Loucy (cell line): ENCODE results near the gene DRAXIN.

Experiments
- H2AFZ ChIP-seq: fragments of 200-600 bp; sonication (generic); 2 replicates; pipeline ENCODE4 v1.6.0; 2016; ENCODE audit warnings: antibody characterized with exemption, mild to moderate bottlenecking, low read length, moderate library complexity
- H3F3A ChIP-seq: fragments of 200-600 bp; 2 replicates; pipeline ENCODE4 v1.6.0; 2016; ENCODE audit warnings: antibody characterized with exemption, low read depth, mild to moderate bottlenecking
- H3K27me3 ChIP-seq: fragments of 200-600 bp; sonication (generic); 2 replicates; pipeline ENCODE4 v1.6.1; 2014; ENCODE audit warnings: low read length, mild to moderate bottlenecking; ENCODE audit not compliant: insufficient read depth, poor library complexity, severe bottlenecking
- H3K36me3 ChIP-seq: fragments of 200-600 bp; sonication (generic); 2 replicates; pipeline ENCODE4 v1.6.1; 2016; ENCODE audit warnings: low read length; ENCODE audit not compliant: insufficient read depth
- H3K4me1 ChIP-seq: fragments of 200-600 bp; sonication (generic); 2 replicates; pipeline ENCODE4 v1.5.1; 2014; ENCODE audit warnings: low read length, mild to moderate bottlenecking; ENCODE audit not compliant: insufficient read depth, poor library complexity, severe bottlenecking
- H3K4me2 ChIP-seq: fragments of 200-600 bp; sonication (generic); 2 replicates; pipeline ENCODE4 v1.6.0; 2014; ENCODE audit warnings: antibody characterized with exemption, low read length, low read depth, mild to moderate bottlenecking; ENCODE audit not compliant: poor library complexity, severe bottlenecking
- H3K4me3 ChIP-seq: fragments of 200-600 bp; sonication (generic); 2 replicates; pipeline ENCODE4 v1.5.1; 2014; ENCODE audit warnings: low read length, mild to moderate bottlenecking, mixed read lengths; ENCODE audit not compliant: poor library complexity, severe bottlenecking
- H3K79me2 ChIP-seq: fragments of 200-600 bp; sonication (generic); 2 replicates; pipeline ENCODE4 v1.6.1; 2014; ENCODE audit warnings: low read length; ENCODE audit not compliant: insufficient read depth
- H3K9ac ChIP-seq: fragments of 200-600 bp; sonication (generic); 2 replicates; pipeline ENCODE4 v1.6.0; 2014; ENCODE audit warnings: mild to moderate bottlenecking, low read depth, low read length, moderate library complexity; ENCODE audit not compliant: poor library complexity, severe bottlenecking
- H3K9me2 ChIP-seq: fragments of 200-600 bp; sonication (generic); replicated peaks from 2 replicates; pipeline ENCODE4 v1.6.1; 2016; ENCODE audit warnings: low read depth, low read length, mixed read lengths
- H3K9me3 ChIP-seq: fragments of 200-600 bp; sonication (generic); 2 replicates; pipeline ENCODE4 v1.6.1; 2014; ENCODE audit warnings: mild to moderate bottlenecking, antibody characterized with exemption, low read length, low read depth; ENCODE audit not compliant: insufficient read depth
- H4K20me1 ChIP-seq: fragments of 200-600 bp; sonication (generic); 2 replicates; pipeline ENCODE4 v1.6.0; 2014; ENCODE audit warnings: antibody characterized with exemption, low read length, mild to moderate bottlenecking; ENCODE audit not compliant: insufficient read depth, poor library complexity, severe bottlenecking
- CTCF ChIP-seq: fragments of 200-600 bp; sonication (generic); conservative IDR thresholded peaks from 2 replicates; pipeline ENCODE4 v1.5.1; 2014; ENCODE audit warnings: mild to moderate bottlenecking, antibody characterized with exemption, low read length
- EZH2phosphoT487 ChIP-seq: fragments of 200-600 bp; IDR thresholded peaks from 2 replicates; pipeline ENCODE4 v1.6.1; 2018; ENCODE audit warnings: antibody characterized with exemption, mild to moderate bottlenecking, moderate library complexity, borderline replicate concordance

DRAXIN gene

GRCh38 chr1:11733306-11733705 lies 41.8 kb downstream of the DRAXIN start:
- TF ChIP-seq EZH2phosphoT487 = no peak
- no peak for TF ChIP-seq CTCF

GRCh38 chr1:11735531-11735853 lies 44.0 kb downstream of the DRAXIN start:
- Histone ChIP-seq H2AFZ (no peak overlapping the region), H3F3A (peaks cover 6% of the 10 kb centered on the region; the same call in 1 of the 2 replicates), H3K27me3 (no peaks in the 10 kb centered on the region), H3K9ac (peak overlapping the region; percentile 81), H3K9me2 (no peaks in the 10 kb centered on the region), H3K9me3 (no peaks in the 10 kb centered on the region), H4K20me1 (no peaks in the 10 kb centered on the region), H3K4me1 (peaks cover 70% of the 10 kb centered on the region), H3K79me2 (no peaks in the 10 kb centered on the region), H3K36me3 (no peaks in the 10 kb centered on the region), H3K4me2 (peak overlapping the region; percentile 89), H3K4me3 (peak overlapping the region; percentile 69)
- TF ChIP-seq EZH2phosphoT487 = no peak
- TF ChIP-seq CTCF = no peak

More at GRCh38 chr1:11733306-11733705, 41.8 kb downstream of the DRAXIN start:
- Histone ChIP-seq H3K27me3 (no peaks in the 10 kb centered on the region), H3F3A (peaks cover 5% of the 10 kb centered on the region; the same call in 1 of the 2 replicates), H2AFZ (no peak overlapping the region), H3K9me2 (no peaks in the 10 kb centered on the region), H4K20me1 (no peaks in the 10 kb centered on the region), H3K4me2 (no peak overlapping the region), H3K4me3 (no peak overlapping the region), H3K79me2 (no peaks in the 10 kb centered on the region), H3K9ac (no peak overlapping the region), H3K4me1 (peaks cover 67% of the 10 kb centered on the region), H3K9me3 (no peaks in the 10 kb centered on the region), H3K36me3 (no peaks in the 10 kb centered on the region)

- Histone ChIP-seq H3F3A (peaks cover 8% of the 10 kb centered on the region; the same call in 1 of the 2 replicates), H3K9ac (peak within 1 kb of the TSS; percentile 81), H3K36me3 (no peaks in the 10 kb centered on the region), H3K27me3 (no peaks in the 10 kb centered on the region), H3K4me3 (peak within 1 kb of the TSS; percentile 69), H3K4me1 (peaks cover 70% of the 10 kb centered on the region), H4K20me1 (no peaks in the 10 kb centered on the region), H2AFZ (peak within 1 kb of the TSS; percentile 69), H3K9me3 (no peaks in the 10 kb centered on the region), H3K79me2 (no peaks in the 10 kb centered on the region), H3K4me2 (peak within 1 kb of the TSS; percentile 89), H3K9me2 (no peaks in the 10 kb centered on the region)
- TF ChIP-seq EZH2phosphoT487 = no peak
- TF ChIP-seq CTCF = 0 out of 2 replicates have a peak, but pooled peaks have one; percentile 23
Observed at GRCh38 chr1:11735854-11736745, 44.6 kb downstream of the DRAXIN start, which contains the start of gene AGTRAP. AGTRAP (plus strand) TSS chr1:11736136; CDS start chr1:11736209, 73 bp downstream.
